SK-N-SH (cell line): Measurements from ENCODE around the gene AP1M1. TPM values are rescaled to one million over a fixed set of nuclear protein-coding genes. Genes with fewer than 3 reads are reported as not detected.

Experiments
- CTCF ChIA-PET: fragments of 300-600, 350-600 bp; formaldehyde crosslinking; extraction: SDS; loops from one replicate; lab custom pipeline; 2021; lab: Yijun Ruan, JAX
- POLR2A ChIA-PET: fragments of 350-600 bp; sonication (Branson Sonifier 250); formaldehyde crosslinking; extraction: SDS; loops from one replicate; lab custom pipeline; 2020; ENCODE audit warnings: antibody characterized with exemption, inconsistent platforms; lab: Yijun Ruan, JAX
- DNase-seq: peaks from one replicate; pipeline ENCODE4 v3.0.0; 2012
- H2AFZ ChIP-seq: fragments of 200-600 bp; sonication (generic); 2 replicates; pipeline ENCODE4 v1.8.1; 2016; ENCODE audit warnings: antibody characterized with exemption, mild to moderate bottlenecking, low read depth
- H3F3A ChIP-seq: fragments of 200-600 bp; sonication (generic); replicated peaks from 2 replicates; pipeline ENCODE3; 2016; ENCODE audit warnings: antibody characterized with exemption, mild to moderate bottlenecking; ENCODE audit not compliant: insufficient read depth
- H3K27ac ChIP-seq, 2 experiments: fragments of 200-500 bp in 1 of 2; fragments of 200-600 bp in 1 of 2; sonication (Bioruptor generic) in 1 of 2; sonication (generic), shearing (Covaris generic) in 1 of 2; 2 replicates each; pipeline versions ENCODE4 v1.5.1 to v1.6.1; 2014 to 2016; ENCODE audit warnings: low read depth in 2 of 2, inconsistent platforms in 1 of 2, low read length in 1 of 2, mild to moderate bottlenecking in 1 of 2, mixed read lengths in 1 of 2
- H3K27me3 ChIP-seq: fragments of 200-600 bp; sonication (generic), shearing (Covaris generic); 2 replicates; pipeline ENCODE4 v1.6.1; 2016; ENCODE audit warnings: mixed run types; ENCODE audit not compliant: insufficient read depth
- H3K36me3 ChIP-seq, 2 experiments: fragments of 200-500 bp in 1 of 2; fragments of 200-600 bp in 1 of 2; sonication (Bioruptor generic) in 1 of 2; sonication (generic) in 1 of 2; replicated peaks in 1 of 2; 2 replicates each; pipeline versions ENCODE3 to v1.5.1; 2014 to 2016; ENCODE audit warnings: low read length in 1 of 2, mild to moderate bottlenecking in 1 of 2; ENCODE audit not compliant: insufficient read depth in 2 of 2, control insufficient read depth in 1 of 2
- H3K4me1 ChIP-seq, 2 experiments: fragments of 200-500 bp in 1 of 2; fragments of 200-600 bp in 1 of 2; sonication (Bioruptor generic) in 1 of 2; sonication (generic), shearing (Covaris generic) in 1 of 2; 2 replicates each; pipeline versions ENCODE4 v1.5.1 to v1.6.1; 2014 to 2016; ENCODE audit warnings: low read depth in 1 of 2, low read length in 1 of 2, mixed run types in 1 of 2; ENCODE audit not compliant: insufficient read depth in 2 of 2, control insufficient read depth in 1 of 2
- H3K4me2 ChIP-seq: fragments of 200-600 bp; sonication (generic), shearing (Covaris generic); 2 replicates; pipeline ENCODE4 v1.6.1; 2017; ENCODE audit warnings: mixed run types
- H3K4me3 ChIP-seq, 2 experiments: fragments of 200-500 bp in 1 of 2; fragments of 200-600 bp in 1 of 2; sonication (Bioruptor generic) in 1 of 2; sonication (generic), shearing (Covaris generic) in 1 of 2; 2 replicates each; pipeline versions ENCODE4 v1.5.1 to v1.8.1; 2014 to 2016; ENCODE audit warnings: low read depth in 2 of 2, inconsistent platforms in 1 of 2, low read length in 1 of 2, mild to moderate bottlenecking in 1 of 2, mixed read lengths in 1 of 2, moderate library complexity in 1 of 2
- H3K79me2 ChIP-seq: fragments of 200-600 bp; sonication (generic); 2 replicates; pipeline ENCODE4 v1.8.1; 2017; ENCODE audit warnings: mild to moderate bottlenecking; ENCODE audit not compliant: insufficient read depth
- H3K9ac ChIP-seq: fragments of 200-600 bp; sonication (generic); 2 replicates; pipeline ENCODE4 v1.6.1; 2017; ENCODE audit warnings: mixed run types
- H3K9me2 ChIP-seq: fragments of 200-600 bp; sonication (generic); 2 replicates; pipeline ENCODE4 v1.6.1; 2017; ENCODE audit warnings: mixed run types
- H3K9me3 ChIP-seq: fragments of 200-600 bp; sonication (generic); 2 replicates; pipeline ENCODE4 v1.6.1; 2017; ENCODE audit warnings: mixed run types, mild to moderate bottlenecking, moderate library complexity
- H4K20me1 ChIP-seq: fragments of 200-600 bp; sonication (generic); 2 replicates; pipeline ENCODE4 v1.6.1; 2017; ENCODE audit warnings: mild to moderate bottlenecking, mixed run types; ENCODE audit not compliant: insufficient read depth
- CHD2 ChIP-seq: fragments of 150-350 bp; IDR thresholded peaks from 2 replicates; pipeline ENCODE4 v1.6.1; 2018; ENCODE audit warnings: low read length; ENCODE audit not compliant: partially characterized antibody
- FOXM1 ChIP-seq: IDR thresholded peaks from 2 replicates; pipeline ENCODE4 v1.4.0; 2012; ENCODE audit warnings: low read depth, mild to moderate bottlenecking
- JUND ChIP-seq: IDR thresholded peaks from 2 replicates; pipeline ENCODE4 v1.4.0; 2012
- MEF2A ChIP-seq: IDR thresholded peaks from 2 replicates; pipeline ENCODE4 v1.4.0; 2012; ENCODE audit warnings: low read depth, borderline replicate concordance
- MXI1 ChIP-seq: IDR thresholded peaks from 2 replicates; pipeline ENCODE4 v1.6.1; 2012; ENCODE audit warnings: mild to moderate bottlenecking, low read depth, low read length, improper control_type of control experiment
- NRF1 ChIP-seq: IDR thresholded peaks from 2 replicates; pipeline ENCODE4 v1.6.1; 2012; ENCODE audit warnings: low read depth, mild to moderate bottlenecking, low read length
- POLR2AphosphoS5 ChIP-seq: IDR thresholded peaks from 2 replicates; pipeline ENCODE4 v1.6.1; 2012; ENCODE audit warnings: low read depth, low read length
- RAD21 ChIP-seq: IDR thresholded peaks from 2 replicates; pipeline ENCODE4 v1.6.1; 2012; ENCODE audit warnings: mild to moderate bottlenecking, low read length
- RCOR1 ChIP-seq: fragments of 150-350 bp; IDR thresholded peaks from 2 replicates; pipeline ENCODE4 v1.6.1; 2017; ENCODE audit warnings: antibody characterized with exemption, low read length
- RXRA ChIP-seq: IDR thresholded peaks from 2 replicates; pipeline ENCODE4 v1.4.0; 2012; ENCODE audit warnings: low read depth, mild to moderate bottlenecking, borderline replicate concordance
- TCF12 ChIP-seq: IDR thresholded peaks from 2 replicates; pipeline ENCODE4 v1.4.0; 2012
- ZBTB33 ChIP-seq: IDR thresholded peaks from 2 replicates; pipeline ENCODE4 v1.4.0; 2012; ENCODE audit warnings: low read depth, borderline replicate concordance
- WGBS: methylation state at CpG from one replicate; pipeline ENCODE4 v1.1.6; 2017; ENCODE audit warnings: low lambda C conversion rate; 5-methylcytosine and 5-hydroxymethylcytosine counted together
- polyA plus RNA-seq, 3 experiments: library from polyadenylated mRNA; depleted of rRNA; stranded (reverse); fragments of >200 nt; gene quantifications; 2 replicates each; pipeline ENCODE4 v1.2.3, GENCODE V29; 2012
- TF ChIP-seq, protein P1 (sequence below): IDR thresholded peaks from 2 replicates; pipeline ENCODE4 v1.4.0; 2012; ENCODE audit warnings: low read depth
- TF ChIP-seq, protein P2 (sequence below): fragments of 200-600 bp; sonication (generic); IDR thresholded peaks from 2 replicates; pipeline ENCODE4 v1.6.1; 2017; ENCODE audit warnings: antibody characterized with exemption, mild to moderate bottlenecking, moderate library complexity
- TF ChIP-seq, protein P3 (sequence below): fragments of 150-350 bp; IDR thresholded peaks from 2 replicates; pipeline ENCODE4 v1.6.1; 2016; ENCODE audit warnings: mild to moderate bottlenecking, low read depth, low read length

Gene AP1M1
- polyA plus RNA-seq, 1 of the 3 experiments (the other 2 are of a cell fraction), result 133 TPM

GRCh38 chr19:16249826-16250404 lies 52.2 kb downstream of the AP1M1 start:
- TF ChIP-seq FOXM1, result no peak
- peak; percentile 37; the same call in 1 of the 2 replicates for TF ChIP-seq TCF12
- CTCF ChIA-PET, result interaction anchor here (2.3 kb wide), 1 partner anchor 137 kb away, joined by 9 read pairs; no protein-coding TSS in a partner anchor

GRCh38 chr19:16252459-16253205 lies 54.9 kb downstream of the AP1M1 start:
- H3K9me3 ChIP-seq, result no peaks in the 10 kb centered on the region
- H3K4me2 ChIP-seq, result no peak overlapping the region
- POLR2A ChIA-PET, result no interaction called here
- no peak overlapping the region for H3K4me3 ChIP-seq
- H3K36me3 ChIP-seq, result no peaks in the 10 kb centered on the region
- no peak overlapping the region for H2AFZ ChIP-seq
- H3K9ac ChIP-seq, result no peak overlapping the region
- H4K20me1 ChIP-seq, result no peaks in the 10 kb centered on the region
- H3F3A ChIP-seq, result no peaks in the 10 kb centered on the region
- H3K9me2 ChIP-seq, result no peaks in the 10 kb centered on the region
- H3K4me1 ChIP-seq, result no peaks in the 10 kb centered on the region
- no peak overlapping the region for H3K27ac ChIP-seq
- WGBS, result 61% methylated on average over 17 of the region's 23 CpGs
- H3K27me3 ChIP-seq, result peaks cover 3% of the 10 kb centered on the region; the same call in 1 of the 2 replicates
- H3K79me2 ChIP-seq, result no peaks in the 10 kb centered on the region
- no peak for TF ChIP-seq POLR2AphosphoS5
- peak; percentile 35 for DNase-seq
- CTCF ChIA-PET, result interaction anchor here (2.3 kb wide), 1 partner anchor 134 kb away, joined by 9 read pairs; no protein-coding TSS in a partner anchor

More at GRCh38 chr19:16249826-16250404, 52.2 kb downstream of the AP1M1 start:
- Histone ChIP-seq H3K4me2 (no peak overlapping the region), H3K4me1 (no peaks in the 10 kb centered on the region), H3K4me3 (no peak overlapping the region), H3K27me3 (peaks cover 11% of the 10 kb centered on the region; the same call in 1 of the 2 replicates), H3K9ac (no peak overlapping the region), H3F3A (no peaks in the 10 kb centered on the region), H3K27ac (no peak overlapping the region), H3K9me2 (no peaks in the 10 kb centered on the region), H4K20me1 (no peaks in the 10 kb centered on the region), H3K79me2 (no peaks in the 10 kb centered on the region), H3K36me3 (no peaks in the 10 kb centered on the region), H2AFZ (no peak overlapping the region), H3K9me3 (no peaks in the 10 kb centered on the region)
- POLR2A ChIA-PET, result no interaction called here
- WGBS, result 75% methylated on average over 10 of the region's 10 CpGs
- no peak for DNase-seq

DNA sequence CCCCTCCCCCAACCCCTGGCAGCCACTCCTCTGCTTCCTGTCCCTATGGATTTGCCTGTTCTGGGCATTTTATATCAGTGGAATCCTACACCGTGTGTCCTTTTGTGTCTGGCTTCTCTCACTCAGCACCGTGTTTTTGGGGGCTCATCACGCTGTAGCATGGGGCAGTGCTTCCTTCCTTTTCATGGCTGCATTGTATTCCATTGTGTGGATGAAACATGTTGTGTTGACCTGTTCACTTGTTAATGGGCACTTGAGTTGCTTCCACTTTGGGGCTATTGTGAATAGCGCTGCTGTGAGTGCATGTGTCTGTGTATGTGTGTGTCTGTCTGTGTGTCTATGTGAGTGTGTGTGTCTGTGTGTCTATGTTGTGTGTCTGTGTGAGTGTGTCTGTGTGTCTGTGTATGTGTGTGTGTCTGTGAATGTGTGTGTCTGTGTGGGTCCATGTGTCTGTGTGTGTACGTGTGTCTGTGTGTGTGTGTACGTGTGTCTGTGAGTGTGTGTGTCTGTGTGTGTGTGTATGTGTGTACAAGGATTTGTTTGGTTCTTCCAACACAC lies 57.2 kb downstream of the AP1M1 start:
- no peak for DNase-seq
- Histone ChIP-seq H4K20me1 (no peaks in the 10 kb centered on the region), H3K27ac (no peak overlapping the region), H3K4me1 (no peaks in the 10 kb centered on the region; a peak in 1 of 4 replicates), H3K36me3 (no peaks in the 10 kb centered on the region), H3K9me3 (no peaks in the 10 kb centered on the region), H3K4me3 (no peak overlapping the region), H3K27me3 (peaks cover 18% of the 10 kb centered on the region; the same call in 1 of the 2 replicates), H2AFZ (no peak overlapping the region), H3K9me2 (no peaks in the 10 kb centered on the region), H3K4me2 (no peak overlapping the region), H3K79me2 (no peaks in the 10 kb centered on the region), H3F3A (no peaks in the 10 kb centered on the region), H3K9ac (no peak overlapping the region)
- CTCF ChIA-PET, result no interaction called here
- POLR2A ChIA-PET, result no interaction called here
- 77% methylated on average over 6 of the region's 6 CpGs for WGBS
- no peak for TF ChIP-seq ZBTB33
- TF ChIP-seq, protein P1, sequence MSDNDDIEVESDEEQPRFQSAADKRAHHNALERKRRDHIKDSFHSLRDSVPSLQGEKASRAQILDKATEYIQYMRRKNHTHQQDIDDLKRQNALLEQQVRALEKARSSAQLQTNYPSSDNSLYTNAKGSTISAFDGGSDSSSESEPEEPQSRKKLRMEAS, result no peak
- TF ChIP-seq, protein P2, sequence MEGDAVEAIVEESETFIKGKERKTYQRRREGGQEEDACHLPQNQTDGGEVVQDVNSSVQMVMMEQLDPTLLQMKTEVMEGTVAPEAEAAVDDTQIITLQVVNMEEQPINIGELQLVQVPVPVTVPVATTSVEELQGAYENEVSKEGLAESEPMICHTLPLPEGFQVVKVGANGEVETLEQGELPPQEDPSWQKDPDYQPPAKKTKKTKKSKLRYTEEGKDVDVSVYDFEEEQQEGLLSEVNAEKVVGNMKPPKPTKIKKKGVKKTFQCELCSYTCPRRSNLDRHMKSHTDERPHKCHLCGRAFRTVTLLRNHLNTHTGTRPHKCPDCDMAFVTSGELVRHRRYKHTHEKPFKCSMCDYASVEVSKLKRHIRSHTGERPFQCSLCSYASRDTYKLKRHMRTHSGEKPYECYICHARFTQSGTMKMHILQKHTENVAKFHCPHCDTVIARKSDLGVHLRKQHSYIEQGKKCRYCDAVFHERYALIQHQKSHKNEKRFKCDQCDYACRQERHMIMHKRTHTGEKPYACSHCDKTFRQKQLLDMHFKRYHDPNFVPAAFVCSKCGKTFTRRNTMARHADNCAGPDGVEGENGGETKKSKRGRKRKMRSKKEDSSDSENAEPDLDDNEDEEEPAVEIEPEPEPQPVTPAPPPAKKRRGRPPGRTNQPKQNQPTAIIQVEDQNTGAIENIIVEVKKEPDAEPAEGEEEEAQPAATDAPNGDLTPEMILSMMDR, result no peak
- TF ChIP-seq RAD21, result no peak
- TF ChIP-seq NRF1, result no peak
- TF ChIP-seq JUND, result no peak
- no peak for TF ChIP-seq MEF2A
- TF ChIP-seq, protein P3, sequence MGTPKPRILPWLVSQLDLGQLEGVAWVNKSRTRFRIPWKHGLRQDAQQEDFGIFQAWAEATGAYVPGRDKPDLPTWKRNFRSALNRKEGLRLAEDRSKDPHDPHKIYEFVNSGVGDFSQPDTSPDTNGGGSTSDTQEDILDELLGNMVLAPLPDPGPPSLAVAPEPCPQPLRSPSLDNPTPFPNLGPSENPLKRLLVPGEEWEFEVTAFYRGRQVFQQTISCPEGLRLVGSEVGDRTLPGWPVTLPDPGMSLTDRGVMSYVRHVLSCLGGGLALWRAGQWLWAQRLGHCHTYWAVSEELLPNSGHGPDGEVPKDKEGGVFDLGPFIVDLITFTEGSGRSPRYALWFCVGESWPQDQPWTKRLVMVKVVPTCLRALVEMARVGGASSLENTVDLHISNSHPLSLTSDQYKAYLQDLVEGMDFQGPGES, result no peak
- TF ChIP-seq MXI1, result no peak
- no peak for TF ChIP-seq RXRA
- no peak for TF ChIP-seq CHD2
- no peak for TF ChIP-seq RCOR1
